GM12878 (cell line): ENCODE results near the gene SLC6A11. TPM values are rescaled to one million over a fixed set of nuclear protein-coding genes. Genes with fewer than 3 reads are reported as not detected.

Source experiments
- ATAC-seq: fragments of 200-7000 bp; cut with Tn5 transposase; 3 replicates; pipeline ENCODE4 v1.9.1; 2020; ENCODE audit warnings: mild to moderate bottlenecking, moderate library complexity
- BruUV-seq: library from RNA; stranded (reverse); fragments of 400-500 nt; replicated peaks from 2 replicates; lab custom pipeline; 2021; lab: Mats Ljungman, UMichigan
- CTCF ChIA-PET: fragments of 300-600 bp; sonication (Branson Sonifier 250); formaldehyde crosslinking; extraction: SDS; loops from one replicate; lab custom pipeline; 2021; ENCODE audit warnings: inconsistent platforms; lab: Yijun Ruan, JAX
- POLR2A ChIA-PET: fragments of 350-600 bp; formaldehyde crosslinking; extraction: SDS; loops from one replicate; lab custom pipeline; 2021; ENCODE audit warnings: inconsistent platforms; lab: Charles Lee
- RAD21 ChIA-PET: fragments of 300-600 bp; sonication (Branson Sonifier 250); formaldehyde crosslinking; loops from one replicate; lab custom pipeline; 2023; ENCODE audit warnings: antibody characterized with exemption; ENCODE audit not compliant: unreplicated experiment; lab: Charles Lee
- SMC1A ChIA-PET: fragments of 300-600 bp; sonication (Branson Sonifier 250); formaldehyde crosslinking; loops from one replicate; lab custom pipeline; 2023; ENCODE audit not compliant: unreplicated experiment, uncharacterized antibody; lab: Charles Lee
- DNase-seq: peaks from one replicate; pipeline ENCODE4 v3.0.0-alpha.2; 2011; ENCODE audit warnings: low read depth, low spot score
- FAIRE-seq: peaks from 3 replicates; lab custom pipeline; 2011; peaks lifted over from hg19 to GRCh38; lab: Jason Lieb, UNC
- H2AFZ ChIP-seq: 2 replicates; pipeline ENCODE4 v1.6.0; 2011; ENCODE audit warnings: low read depth, low read length, control low read depth; ENCODE audit not compliant: control insufficient read depth
- H3K27ac ChIP-seq: 2 replicates; pipeline ENCODE4 v1.5.1; 2011; ENCODE audit warnings: control low read depth; ENCODE audit not compliant: control insufficient read depth, insufficient read depth
- H3K27me3 ChIP-seq, 2 experiments: replicated peaks in 1 of 2; 2 replicates each; pipeline versions ENCODE4 v1.6.0 to v1.6.1; 2011; ENCODE audit warnings: low read length in 1 of 2; ENCODE audit not compliant: control insufficient read depth in 2 of 2, insufficient read depth in 2 of 2
- H3K36me3 ChIP-seq, 2 experiments: 2 replicates each; pipeline ENCODE4 v1.5.1; 2011; ENCODE audit warnings: low read length in 1 of 2; ENCODE audit not compliant: control insufficient read depth in 2 of 2, insufficient read depth in 2 of 2
- H3K4me1 ChIP-seq: 2 replicates; pipeline ENCODE4 v1.6.1; 2011; ENCODE audit warnings: mild to moderate bottlenecking, low read length, moderate library complexity, mixed read lengths; ENCODE audit not compliant: control insufficient read depth, insufficient read depth
- H3K4me2 ChIP-seq: 2 replicates; pipeline ENCODE4 v1.6.0; 2011; ENCODE audit warnings: control low read depth; ENCODE audit not compliant: control insufficient read depth, insufficient read depth
- H3K4me3 ChIP-seq: fragments of 200-600 bp; sonication (generic); 2 replicates; pipeline ENCODE4 v1.5.1; 2016
- H3K79me2 ChIP-seq: 2 replicates; pipeline ENCODE4 v1.6.0; 2011; ENCODE audit warnings: low read length; ENCODE audit not compliant: control insufficient read depth, insufficient read depth
- H3K9ac ChIP-seq: 2 replicates; pipeline ENCODE4 v1.8.0; 2011; ENCODE audit warnings: low read length, control low read depth, mixed read lengths; ENCODE audit not compliant: control insufficient read depth, insufficient read depth
- H3K9me3 ChIP-seq: replicated peaks from 3 replicates; pipeline ENCODE4 v1.5.1; 2011; ENCODE audit warnings: mild to moderate bottlenecking, low read length; ENCODE audit not compliant: control insufficient read depth, insufficient read depth
- H4K20me1 ChIP-seq: 2 replicates; pipeline ENCODE4 v1.6.0; 2011; ENCODE audit not compliant: control insufficient read depth, insufficient read depth
- CBFB ChIP-seq: IDR thresholded peaks from 2 replicates; pipeline ENCODE4 v1.6.1; 2016; ENCODE audit warnings: antibody characterized with exemption, low read depth
- EP300 ChIP-seq, 2 experiments: fragments of 150-350 bp in 1 of 2; IDR thresholded peaks; 2 replicates each; pipeline ENCODE4 v1.6.1; 2011 to 2012; ENCODE audit warnings: low read depth in 2 of 2, low read length in 2 of 2, borderline replicate concordance in 1 of 2, improper control_type of control experiment in 1 of 2, inconsistent platforms in 1 of 2; ENCODE audit not compliant: control insufficient read depth in 1 of 2
- GATAD2B ChIP-seq: fragments of 450-650 bp; conservative IDR thresholded peaks from 2 replicates; pipeline ENCODE4 v1.6.1; 2017; ENCODE audit warnings: low read depth, mild to moderate bottlenecking, moderate library complexity
- IKZF2 ChIP-seq, 2 experiments: fragments of 450-650 bp; IDR thresholded peaks; 2 replicates each; pipeline ENCODE4 v1.6.1; 2017; ENCODE audit warnings: mild to moderate bottlenecking in 2 of 2, moderate library complexity in 2 of 2
- KAT2A ChIP-seq: conservative IDR thresholded peaks from 2 replicates; pipeline ENCODE4 v1.6.1; 2011; ENCODE audit warnings: low read depth, low read length; ENCODE audit not compliant: control insufficient read depth
- RAD21 ChIP-seq: IDR thresholded peaks from 2 replicates; pipeline ENCODE4 v1.6.1; 2011; ENCODE audit warnings: mild to moderate bottlenecking, low read depth, low read length, moderate library complexity; ENCODE audit not compliant: insufficient read depth
- SMC3 ChIP-seq: IDR thresholded peaks from 2 replicates; pipeline ENCODE4 v1.6.1; 2011; ENCODE audit warnings: low read length, improper control_type of control experiment, borderline replicate concordance
- STAT3 ChIP-seq: IDR thresholded peaks from 2 replicates; pipeline ENCODE4 v1.6.1; 2011; ENCODE audit warnings: low read depth, low read length, improper control_type of control experiment
- WGBS: methylation state at CpG from one replicate; pipeline ENCODE4 v1.1.6; 2016; ENCODE audit warnings: low lambda C conversion rate; ENCODE audit not compliant: insufficient replicate concordance, insufficient coverage; ENCODE audit errors: missing lambda C conversion rate; 5-methylcytosine and 5-hydroxymethylcytosine counted together
- in situ Hi-C: fragments of 300-500 bp; cut with MboI; formaldehyde crosslinking; loops from 9 replicates; pipeline ENCODE4 v1.14.3; 2018; ENCODE audit warnings: mixed read lengths
- intact Hi-C: fragments of 100-400 bp; cut with micrococcal nuclease; formaldehyde crosslinking; loops from one replicate; pipeline ENCODE4 v1.14.2; 2022; ENCODE audit not compliant: unreplicated experiment
- polyA plus RNA-seq, 11 experiments: library from polyadenylated mRNA; depleted of rRNA in 4 of 11; unstranded in 6 of 11; stranded (reverse) in 5 of 11; fragments of >200 nt; fragmentation: Nextera tagmentation in 4 of 11; fragmentation: Illumina TruSeq in 1 of 11; extraction: Ambion mirVana in 4 of 11; extraction: Trizol in 1 of 11; gene quantifications; 1 replicate in 1 of 11; 2 replicates in 10 of 11; pipeline versions ENCODE4 v1.2.1 to v1.2.3, GENCODE V29; 2011 to 2016; ENCODE audit warnings: inconsistent platforms in 2 of 11, missing spikeins in 2 of 11, low read depth in 1 of 11
- total RNA-seq, 4 experiments: library from RNA; depleted of rRNA in 3 of 4; stranded (reverse); fragments of >200 nt in 3 of 4; fragmentation: Illumina TruSeq in 1 of 4; extraction: Trizol in 1 of 4; gene quantifications; 2 replicates each; pipeline versions ENCODE4 v1.2.1 to v1.2.3, GENCODE V29; 2013 to 2021
- TF ChIP-seq, protein P1 (sequence below): fragments of 450-650 bp; formaldehyde crosslinking; IDR thresholded peaks from 2 replicates; pipeline ENCODE4 v1.4.0; 2020; ENCODE audit warnings: mild to moderate bottlenecking, moderate library complexity
- TF ChIP-seq, protein P2 (sequence below), 3 experiments: IDR thresholded peaks in 2 of 3; conservative IDR thresholded peaks in 1 of 3; 2 replicates each; pipeline ENCODE4 v1.5.1; 2011; ENCODE audit warnings: low read depth in 3 of 3, low read length in 3 of 3, mild to moderate bottlenecking in 3 of 3, control low read depth in 2 of 3, moderate library complexity in 2 of 3, inconsistent platforms in 1 of 3, mixed read lengths in 1 of 3; ENCODE audit not compliant: control insufficient read depth in 2 of 3, insufficient read depth in 1 of 3; ENCODE audit errors: extremely low read depth in 1 of 3

Gene SLC6A11
- total and polyA plus RNA-seq, 10 of the 15 experiments (the other 5 are each of a cell fraction or from before 2014, with no cell fraction given): not detected

DNA sequence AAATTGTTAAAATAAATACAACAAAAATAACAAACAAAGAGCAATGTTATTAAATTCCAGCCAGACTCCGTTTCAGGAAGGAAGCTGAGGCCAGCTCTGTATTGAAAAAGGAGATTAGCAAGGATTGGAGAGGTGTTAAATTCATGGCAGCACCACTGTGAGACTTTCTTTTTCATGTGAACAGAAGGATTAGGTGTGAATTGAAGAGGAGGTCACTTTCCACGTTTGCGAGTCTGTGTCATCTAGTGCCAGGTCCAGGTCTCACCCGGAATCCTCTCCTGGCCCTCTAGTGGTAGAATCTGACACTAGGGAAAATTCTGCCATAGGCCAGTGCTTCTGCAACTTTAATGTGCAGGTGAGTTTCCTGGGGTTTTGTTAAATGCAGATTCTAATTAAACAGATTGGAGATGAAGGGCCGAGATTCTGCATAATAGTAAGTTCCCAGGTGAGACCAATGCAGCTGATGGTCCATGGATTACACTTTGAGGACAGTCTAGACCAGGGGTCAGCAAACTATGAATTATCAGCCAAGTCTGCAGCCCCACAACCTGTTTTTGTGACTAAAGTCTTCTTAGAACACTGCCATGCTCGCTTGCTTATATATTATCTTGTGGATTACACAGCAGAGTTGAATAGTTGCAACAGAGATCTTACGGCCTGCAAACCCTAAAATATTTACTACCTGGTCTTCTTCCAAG is 167.3 kb downstream of the SLC6A11 start:
- POLR2A ChIA-PET: no interaction called here
- intact Hi-C loops (no loop called here), in situ Hi-C loops (no loop called here)
- no peaks in the 10 kb centered on the region for H4K20me1 ChIP-seq
- H3K4me2 ChIP-seq: no peak overlapping the region
- no TSS peak for BruUV-seq
- RAD21 ChIA-PET: no interaction called here
- no peaks in the 10 kb centered on the region for H3K9me3 ChIP-seq
- no peaks in the 10 kb centered on the region for H3K27me3 ChIP-seq
- no peak overlapping the region for H3K9ac ChIP-seq
- 15% methylated on average over 7 of the region's 7 CpGs for WGBS
- no peaks in the 10 kb centered on the region for H3K4me1 ChIP-seq
- FAIRE-seq: peak; percentile 78
- no peaks in the 10 kb centered on the region for H3K79me2 ChIP-seq
- SMC1A ChIA-PET: interaction anchor here (0.6 kb wide), 1 partner anchor 50 kb away, joined by 3 read pairs; no protein-coding TSS in a partner anchor
- TF ChIP-seq RAD21: peak; percentile 46; the same call in 1 of the 2 replicates
- no peak for TF ChIP-seq KAT2A
- TF ChIP-seq IKZF2 (IDR thresholded peaks at IDR 0.05): no peak
- TF ChIP-seq GATAD2B: no peak
- TF ChIP-seq, protein P1, sequence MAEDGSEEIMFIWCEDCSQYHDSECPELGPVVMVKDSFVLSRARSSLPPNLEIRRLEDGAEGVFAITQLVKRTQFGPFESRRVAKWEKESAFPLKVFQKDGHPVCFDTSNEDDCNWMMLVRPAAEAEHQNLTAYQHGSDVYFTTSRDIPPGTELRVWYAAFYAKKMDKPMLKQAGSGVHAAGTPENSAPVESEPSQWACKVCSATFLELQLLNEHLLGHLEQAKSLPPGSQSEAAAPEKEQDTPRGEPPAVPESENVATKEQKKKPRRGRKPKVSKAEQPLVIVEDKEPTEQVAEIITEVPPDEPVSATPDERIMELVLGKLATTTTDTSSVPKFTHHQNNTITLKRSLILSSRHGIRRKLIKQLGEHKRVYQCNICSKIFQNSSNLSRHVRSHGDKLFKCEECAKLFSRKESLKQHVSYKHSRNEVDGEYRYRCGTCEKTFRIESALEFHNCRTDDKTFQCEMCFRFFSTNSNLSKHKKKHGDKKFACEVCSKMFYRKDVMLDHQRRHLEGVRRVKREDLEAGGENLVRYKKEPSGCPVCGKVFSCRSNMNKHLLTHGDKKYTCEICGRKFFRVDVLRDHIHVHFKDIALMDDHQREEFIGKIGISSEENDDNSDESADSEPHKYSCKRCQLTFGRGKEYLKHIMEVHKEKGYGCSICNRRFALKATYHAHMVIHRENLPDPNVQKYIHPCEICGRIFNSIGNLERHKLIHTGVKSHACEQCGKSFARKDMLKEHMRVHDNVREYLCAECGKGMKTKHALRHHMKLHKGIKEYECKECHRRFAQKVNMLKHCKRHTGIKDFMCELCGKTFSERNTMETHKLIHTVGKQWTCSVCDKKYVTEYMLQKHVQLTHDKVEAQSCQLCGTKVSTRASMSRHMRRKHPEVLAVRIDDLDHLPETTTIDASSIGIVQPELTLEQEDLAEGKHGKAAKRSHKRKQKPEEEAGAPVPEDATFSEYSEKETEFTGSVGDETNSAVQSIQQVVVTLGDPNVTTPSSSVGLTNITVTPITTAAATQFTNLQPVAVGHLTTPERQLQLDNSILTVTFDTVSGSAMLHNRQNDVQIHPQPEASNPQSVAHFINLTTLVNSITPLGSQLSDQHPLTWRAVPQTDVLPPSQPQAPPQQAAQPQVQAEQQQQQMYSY (CRISPR knock-in tag): no peak
- no peak for TF ChIP-seq STAT3
- TF ChIP-seq CBFB: no peak
- TF ChIP-seq SMC3: peak; percentile 39
- no peak for TF ChIP-seq EP300 (IDR thresholded peaks at IDR 0.05; ENCODE audit: borderline replicate concordance in 1 of 2, control insufficient read depth in 1 of 2, low read depth in 2 of 2, low read length in 2 of 2)
- TF ChIP-seq, protein P2, sequence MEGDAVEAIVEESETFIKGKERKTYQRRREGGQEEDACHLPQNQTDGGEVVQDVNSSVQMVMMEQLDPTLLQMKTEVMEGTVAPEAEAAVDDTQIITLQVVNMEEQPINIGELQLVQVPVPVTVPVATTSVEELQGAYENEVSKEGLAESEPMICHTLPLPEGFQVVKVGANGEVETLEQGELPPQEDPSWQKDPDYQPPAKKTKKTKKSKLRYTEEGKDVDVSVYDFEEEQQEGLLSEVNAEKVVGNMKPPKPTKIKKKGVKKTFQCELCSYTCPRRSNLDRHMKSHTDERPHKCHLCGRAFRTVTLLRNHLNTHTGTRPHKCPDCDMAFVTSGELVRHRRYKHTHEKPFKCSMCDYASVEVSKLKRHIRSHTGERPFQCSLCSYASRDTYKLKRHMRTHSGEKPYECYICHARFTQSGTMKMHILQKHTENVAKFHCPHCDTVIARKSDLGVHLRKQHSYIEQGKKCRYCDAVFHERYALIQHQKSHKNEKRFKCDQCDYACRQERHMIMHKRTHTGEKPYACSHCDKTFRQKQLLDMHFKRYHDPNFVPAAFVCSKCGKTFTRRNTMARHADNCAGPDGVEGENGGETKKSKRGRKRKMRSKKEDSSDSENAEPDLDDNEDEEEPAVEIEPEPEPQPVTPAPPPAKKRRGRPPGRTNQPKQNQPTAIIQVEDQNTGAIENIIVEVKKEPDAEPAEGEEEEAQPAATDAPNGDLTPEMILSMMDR (IDR thresholded peaks at IDR 0.05 in 2 of 3, conservative IDR thresholded peaks at IDR 0.05 in 1 of 3; ENCODE audit: control insufficient read depth in 2 of 3, extremely low read depth in 1 of 3, insufficient read depth in 1 of 3, low read depth in 3 of 3, low read length in 3 of 3): peak; percentile 60 to 79 (median 76)
- no peak for DNase-seq
- H2AFZ ChIP-seq: no peak overlapping the region
- H3K36me3 ChIP-seq: no peaks in the 10 kb centered on the region
- CTCF ChIA-PET: interaction anchor here (0.7 to 2.5 kb wide), 3 partner anchors 21 to 225 kb away, joined by 3 to 16 read pairs (median 3); no protein-coding TSS in a partner anchor
- no peak overlapping the region for H3K27ac ChIP-seq
- no peak overlapping the region for H3K4me3 ChIP-seq
- ATAC-seq: peak; percentile 76
